ENCODE measurements around the gene CRISPLD2.

GRCh38 chr16:84834403-84834772 lies 14.6 kb downstream of the CRISPLD2 start:
- TF ChIP-seq CTCF (IDR thresholded peaks at IDR 0.05) (no peak), POLR2A (IDR thresholded peaks at IDR 0.05) (no peak)

Data from body of pancreas (tissue), 4 donors.